Neural cell (in vitro differentiated cells): ENCODE measurements around the gene TPD52L1. TPM values are rescaled to one million over a fixed set of nuclear protein-coding genes. Genes with fewer than 3 reads are reported as not detected.

ENCODE experiments used
- H2AFZ ChIP-seq: fragments of 200-600, 300-800 bp; sonication (generic), shearing (Covaris generic); 2 replicates; pipeline ENCODE4 v1.6.0; 2014; ENCODE audit warnings: low read depth, mild to moderate bottlenecking, antibody characterized with exemption, low read length, moderate library complexity
- H3F3A ChIP-seq: fragments of 200-600 bp; shearing (Covaris generic); 2 replicates; pipeline ENCODE4 v1.6.1; 2016; ENCODE audit warnings: mild to moderate bottlenecking, moderate library complexity, mixed read lengths, antibody characterized with exemption, low read length; ENCODE audit not compliant: insufficient read depth, poor library complexity, severe bottlenecking
- H3K27ac ChIP-seq: fragments of 200-600, 300-800 bp; sonication (generic), shearing (Covaris generic); 2 replicates; pipeline ENCODE4 v1.5.1; 2014; ENCODE audit warnings: mild to moderate bottlenecking, low read length, moderate library complexity
- H3K27me3 ChIP-seq: fragments of 300-800, 200-600 bp; sonication (generic), shearing (Covaris generic); 2 replicates; pipeline ENCODE4 v1.6.0; 2014; ENCODE audit warnings: mild to moderate bottlenecking, low read depth, low read length, moderate library complexity; ENCODE audit not compliant: insufficient read depth
- H3K36me3 ChIP-seq: fragments of 300-800, 200-600 bp; sonication (generic), shearing (Covaris generic); 2 replicates; pipeline ENCODE4 v1.5.1; 2014; ENCODE audit warnings: mild to moderate bottlenecking, antibody characterized with exemption, low read length, moderate library complexity; ENCODE audit not compliant: insufficient read depth
- H3K4me2 ChIP-seq: fragments of 300-800, 200-600 bp; sonication (generic), shearing (Covaris generic); 2 replicates; pipeline ENCODE4 v1.6.0; 2014; ENCODE audit warnings: mild to moderate bottlenecking, low read length
- H3K4me3 ChIP-seq: fragments of 300-800, 200-600 bp; sonication (generic), shearing (Covaris generic); 2 replicates; pipeline ENCODE4 v1.5.1; 2014; ENCODE audit warnings: mild to moderate bottlenecking, low read length, moderate library complexity
- H3K79me2 ChIP-seq: fragments of 200-600 bp; shearing (Covaris generic); replicated peaks from 2 replicates; pipeline ENCODE4 v1.6.0; 2014; ENCODE audit warnings: mild to moderate bottlenecking, low read length, moderate library complexity; ENCODE audit not compliant: insufficient read depth
- H3K9ac ChIP-seq: fragments of 300-800, 200-600 bp; sonication (generic), shearing (Covaris generic); 2 replicates; pipeline ENCODE4 v1.6.1; 2016; ENCODE audit warnings: mild to moderate bottlenecking, low read length, mixed read lengths
- H3K9me2 ChIP-seq: fragments of 200-600 bp; shearing (Covaris generic); 2 replicates; pipeline ENCODE4 v1.6.1; 2016; ENCODE audit warnings: mild to moderate bottlenecking, low read length, mixed read lengths; ENCODE audit not compliant: insufficient read depth
- H3K9me3 ChIP-seq: fragments of 200-600, 300-800 bp; sonication (generic), shearing (Covaris generic); 2 replicates; pipeline ENCODE4 v1.6.1; 2016; ENCODE audit warnings: mild to moderate bottlenecking, mixed run types, low read length, moderate library complexity, mixed read lengths
- H4K20me1 ChIP-seq: fragments of 200-600 bp; shearing (Covaris generic); 2 replicates; pipeline ENCODE4 v1.6.1; 2016; ENCODE audit warnings: mild to moderate bottlenecking, mixed run types; ENCODE audit not compliant: insufficient read depth
- CTCF ChIP-seq: fragments of 450-650 bp; IDR thresholded peaks from 2 replicates; pipeline ENCODE4 v1.5.1; 2014; ENCODE audit warnings: antibody characterized with exemption, mild to moderate bottlenecking, moderate library complexity; ENCODE audit not compliant: poor library complexity, severe bottlenecking
- EP300 ChIP-seq: fragments of 450-650 bp; conservative IDR thresholded peaks from 2 replicates; pipeline ENCODE4 v1.6.1; 2014; ENCODE audit warnings: antibody characterized with exemption, mild to moderate bottlenecking, moderate library complexity; ENCODE audit not compliant: poor library complexity, severe bottlenecking
- EZH2 ChIP-seq: fragments of 200-600, 300-800 bp; shearing (Covaris generic), sonication (generic); IDR thresholded peaks from 2 replicates; pipeline ENCODE4 v1.6.1; 2014; ENCODE audit warnings: antibody characterized with exemption, low read length, borderline replicate concordance, mild to moderate bottlenecking; ENCODE audit not compliant: insufficient read depth, poor library complexity, severe bottlenecking
- MXI1 ChIP-seq: fragments of 450-650 bp; conservative IDR thresholded peaks from 2 replicates; pipeline ENCODE4 v1.6.1; 2014; ENCODE audit warnings: antibody characterized with exemption, mild to moderate bottlenecking; ENCODE audit not compliant: poor library complexity, severe bottlenecking
- POLR2AphosphoS5 ChIP-seq: IDR thresholded peaks from 2 replicates; pipeline ENCODE4 v1.6.1; 2012
- RAD21 ChIP-seq: fragments of 450-650 bp; conservative IDR thresholded peaks from 2 replicates; pipeline ENCODE4 v1.6.1; 2014; ENCODE audit warnings: antibody characterized with exemption, mild to moderate bottlenecking, moderate library complexity
- REST ChIP-seq: IDR thresholded peaks from 2 replicates; pipeline ENCODE4 v1.6.1; 2012; ENCODE audit warnings: borderline replicate concordance
- SMC3 ChIP-seq: fragments of 450-650 bp; conservative IDR thresholded peaks from 2 replicates; pipeline ENCODE4 v1.6.1; 2014; ENCODE audit warnings: antibody characterized with exemption, mild to moderate bottlenecking, moderate library complexity; ENCODE audit not compliant: poor library complexity
- TAF1 ChIP-seq: IDR thresholded peaks from 2 replicates; pipeline ENCODE4 v1.6.1; 2012; ENCODE audit warnings: low read depth
- polyA plus RNA-seq: library from polyadenylated mRNA; depleted of rRNA; stranded (reverse); fragments of >200 nt; gene quantifications from 2 replicates; pipeline ENCODE4 v1.2.3, GENCODE V29; 2014

TPD52L1 gene
- polyA plus RNA-seq, 1 donor from 2014 or later: 8.9 TPM

- Histone ChIP-seq H3F3A (no peaks in the 10 kb centered on the region), H3K9me2 (no peaks in the 10 kb centered on the region), H3K36me3 (no peaks in the 10 kb centered on the region), H3K4me2 (no peak overlapping the region), H2AFZ (no peak overlapping the region), H3K79me2 (no peaks in the 10 kb centered on the region), H3K9me3 (no peaks in the 10 kb centered on the region), H3K27ac (no peak overlapping the region), H3K27me3 (no peaks in the 10 kb centered on the region), H4K20me1 (no peaks in the 10 kb centered on the region), H3K4me3 (no peak overlapping the region), H3K9ac (no peak overlapping the region)
- TF ChIP-seq EZH2: no peak
- TF ChIP-seq POLR2AphosphoS5: no peak
- no peak for TF ChIP-seq EP300
- TF ChIP-seq RAD21: no peak
- no peak for TF ChIP-seq CTCF
- TF ChIP-seq REST: no peak
- no peak for TF ChIP-seq SMC3
- no peak for TF ChIP-seq TAF1
Observed at GRCh38 chr6:125165776-125166175, 12.2 kb downstream of the TPD52L1 start.

- no peak overlapping the region for H2AFZ ChIP-seq
- H3K27me3 ChIP-seq: no peaks in the 10 kb centered on the region
- no peak overlapping the region for H3K4me3 ChIP-seq
- no peaks in the 10 kb centered on the region for H3K36me3 ChIP-seq
- H3K79me2 ChIP-seq: no peaks in the 10 kb centered on the region
- H3F3A ChIP-seq: no peaks in the 10 kb centered on the region
- H4K20me1 ChIP-seq: no peaks in the 10 kb centered on the region
- no peaks in the 10 kb centered on the region for H3K9me3 ChIP-seq
- no peak overlapping the region for H3K4me2 ChIP-seq
- H3K9me2 ChIP-seq: no peaks in the 10 kb centered on the region
- no peak overlapping the region for H3K9ac ChIP-seq
- no peak for TF ChIP-seq EZH2
- no peak for TF ChIP-seq RAD21
- H3K27ac ChIP-seq: no peak overlapping the region
Observed at GRCh38 chr6:125166711-125167110, 13.1 kb downstream of the TPD52L1 start.

- Histone ChIP-seq H3K9ac (no peak overlapping the region), H3K27ac (no peak overlapping the region), H3K36me3 (no peaks in the 10 kb centered on the region), H3K4me3 (no peak overlapping the region), H3K27me3 (no peaks in the 10 kb centered on the region), H4K20me1 (no peaks in the 10 kb centered on the region), H3K9me2 (no peaks in the 10 kb centered on the region), H3F3A (no peaks in the 10 kb centered on the region), H3K9me3 (no peaks in the 10 kb centered on the region), H3K79me2 (no peaks in the 10 kb centered on the region), H2AFZ (no peak overlapping the region), H3K4me2 (no peak overlapping the region)
- TF ChIP-seq TAF1 (no peak), POLR2AphosphoS5 (no peak), EZH2 (no peak), SMC3 (no peak), MXI1 (no peak), CTCF (no peak), REST (no peak), EP300 (no peak), RAD21 (no peak)
Observed at GRCh38 chr6:125167579-125167978, 14.0 kb downstream of the TPD52L1 start.
